ENCODE data around the gene EPB42.

EPB42 gene

DNA sequence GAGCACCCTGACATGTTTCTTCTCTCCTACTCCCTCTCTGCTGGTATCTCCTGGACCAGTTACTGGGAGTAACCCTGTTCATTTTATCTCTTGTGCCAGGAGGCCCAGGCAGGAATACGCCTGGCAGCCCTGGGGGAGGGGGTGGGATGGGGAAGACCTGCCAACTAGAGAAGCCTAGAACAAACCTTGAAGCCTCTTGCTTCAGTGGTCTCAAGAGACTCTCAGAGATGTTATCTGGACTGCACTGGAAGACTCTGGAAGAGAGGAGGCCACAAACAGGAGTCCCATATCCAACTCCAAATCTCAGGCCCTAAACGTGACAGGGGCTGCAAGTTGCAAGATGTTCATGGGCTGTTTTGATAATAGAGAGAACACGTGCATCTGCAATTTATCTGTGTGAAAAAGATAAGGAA lies at the start of gene EPB42:
Gene EPB42 (minus strand): TSS at position 28 of the 413 bp plus-strand sequence. CDS start 193 bp downstream, outside the sequence.
- no peak for DNase-seq (ENCODE audit: low spot score)

DNA sequence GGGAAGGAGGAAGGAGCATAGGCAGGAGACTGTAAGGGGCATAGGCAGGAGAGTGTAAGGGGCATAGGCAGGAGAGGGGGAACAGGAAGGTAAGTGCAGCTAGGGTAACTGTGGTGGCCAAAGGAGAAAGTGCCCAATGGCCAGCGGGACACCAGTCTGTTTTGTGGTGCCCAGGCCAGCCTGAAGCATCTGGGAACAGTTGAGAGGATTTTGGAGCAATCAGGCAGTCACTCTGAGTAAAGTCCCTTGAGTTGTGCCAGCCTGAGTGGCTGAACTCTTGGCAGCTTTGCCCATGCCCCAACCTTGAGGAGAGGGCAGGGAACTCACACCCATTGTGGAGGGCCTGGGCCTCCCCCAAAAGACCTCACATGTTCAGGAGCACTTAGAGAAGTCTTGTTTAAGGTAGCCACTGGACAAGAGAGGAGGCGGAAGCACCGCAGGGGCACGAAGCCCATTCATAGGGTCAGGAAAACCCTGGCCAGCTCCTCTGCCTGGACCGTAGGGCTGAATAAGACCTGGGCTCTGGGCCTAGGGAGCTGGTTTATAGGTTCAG lies 49.4 kb upstream of the EPB42 start:
- DNase-seq (ENCODE audit: low spot score): no peak

- DNase-seq (ENCODE audit: low spot score): no peak
These were observed 47.6 kb upstream of the EPB42 start for GRCh38 chr15:43268111-43269105.

DNA sequence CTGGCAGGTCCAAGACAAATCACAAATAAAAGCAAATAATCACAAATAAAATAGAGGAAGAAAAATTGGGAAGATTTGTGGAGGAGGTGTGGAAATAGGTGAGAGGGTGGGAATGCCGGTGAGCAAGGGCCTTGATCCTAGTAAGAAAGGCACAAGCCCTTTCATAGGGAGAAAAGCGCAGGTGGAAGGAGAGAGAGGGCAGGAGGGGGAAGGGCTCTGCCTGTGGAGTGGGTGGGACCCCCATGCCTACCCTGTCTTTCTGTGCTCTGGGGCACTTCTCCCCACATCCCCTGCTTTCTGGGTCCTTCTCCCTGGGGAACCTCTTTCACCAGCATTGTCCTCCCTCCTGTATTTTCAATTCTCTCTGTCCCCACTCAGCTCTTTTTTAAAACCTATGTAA lies 46.6 kb upstream of the EPB42 start:
- no peak for DNase-seq (ENCODE audit: low spot score)

GRCh38 chr15:43266834-43267233 lies 46.0 kb upstream of the EPB42 start, which contains the start of gene TGM5:
Gene TGM5 (minus strand): TSS chr15:43266928. CDS start chr15:43266849, 79 bp downstream.
- no peak for DNase-seq (ENCODE audit: low spot score)

DNA sequence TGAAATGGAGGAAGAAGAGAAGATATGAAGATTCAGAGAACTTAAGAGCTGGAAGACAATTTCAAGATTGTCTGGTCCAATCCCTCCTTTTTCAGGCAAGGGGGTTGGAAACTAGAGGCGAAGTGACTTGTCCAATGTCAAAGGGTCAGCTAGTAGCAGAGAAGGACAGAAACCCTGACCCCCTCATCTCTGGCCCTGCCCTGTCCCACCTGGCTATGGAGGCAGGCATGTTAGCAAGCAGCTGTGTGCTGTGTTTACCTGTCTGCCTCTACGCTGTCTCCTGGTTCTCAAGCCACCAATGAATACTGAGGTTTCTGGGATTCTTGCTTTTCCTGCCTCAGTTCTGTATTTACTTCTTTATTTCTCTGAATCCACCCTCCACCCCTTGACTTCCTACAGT lies 45.6 kb upstream of the EPB42 start:
- no peak for DNase-seq (ENCODE audit: low spot score)

GRCh38 chr15:43260011-43260615 lies 39.3 kb upstream of the EPB42 start:
- DNase-seq (ENCODE audit: low spot score): no peak

GRCh38 chr15:43258781-43259180 lies 38.0 kb upstream of the EPB42 start:
- no peak for DNase-seq (ENCODE audit: low spot score)

DNA sequence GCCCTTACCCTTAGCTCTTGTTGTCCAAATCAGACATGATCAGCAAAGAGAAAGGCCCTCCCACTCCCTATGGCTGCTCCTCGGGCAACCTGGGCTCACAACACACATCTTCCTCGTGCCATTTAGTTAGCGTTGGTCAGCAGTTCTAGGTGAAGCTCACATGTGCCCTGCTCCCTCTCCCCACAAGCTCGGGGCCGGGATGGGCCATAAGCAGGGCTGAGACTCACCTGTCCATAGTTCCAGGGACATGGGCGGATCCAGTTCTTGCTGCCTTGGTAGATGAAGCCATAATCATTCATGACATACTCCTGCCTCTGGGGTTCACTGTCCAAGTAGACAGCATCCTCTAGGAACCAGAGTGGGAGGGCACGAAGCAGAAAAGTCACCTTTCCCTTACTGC lies 35.5 kb upstream of the EPB42 start:
- DNase-seq (ENCODE audit: low spot score): no peak

DNA sequence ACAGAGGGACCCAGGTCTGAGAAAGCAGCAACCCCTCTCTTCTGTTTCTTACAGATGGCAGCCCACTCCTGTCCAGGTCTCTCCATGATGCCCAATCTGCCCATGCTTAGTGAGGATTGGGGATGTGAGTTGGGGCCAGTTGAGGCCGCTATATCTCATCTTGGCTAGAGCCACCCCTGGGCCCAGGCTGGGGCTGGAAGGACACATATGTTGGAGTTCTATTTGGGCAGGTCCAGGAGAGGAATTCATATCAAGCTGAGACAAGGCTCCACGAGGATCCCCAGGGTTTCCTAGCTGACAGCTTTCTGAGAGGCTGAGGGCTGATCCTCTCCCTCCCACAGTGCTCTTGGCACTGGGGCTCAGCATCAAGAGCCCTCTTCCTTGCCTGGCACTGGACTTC lies 34.6 kb upstream of the EPB42 start:
- DNase-seq (ENCODE audit: low spot score): no peak

DNA sequence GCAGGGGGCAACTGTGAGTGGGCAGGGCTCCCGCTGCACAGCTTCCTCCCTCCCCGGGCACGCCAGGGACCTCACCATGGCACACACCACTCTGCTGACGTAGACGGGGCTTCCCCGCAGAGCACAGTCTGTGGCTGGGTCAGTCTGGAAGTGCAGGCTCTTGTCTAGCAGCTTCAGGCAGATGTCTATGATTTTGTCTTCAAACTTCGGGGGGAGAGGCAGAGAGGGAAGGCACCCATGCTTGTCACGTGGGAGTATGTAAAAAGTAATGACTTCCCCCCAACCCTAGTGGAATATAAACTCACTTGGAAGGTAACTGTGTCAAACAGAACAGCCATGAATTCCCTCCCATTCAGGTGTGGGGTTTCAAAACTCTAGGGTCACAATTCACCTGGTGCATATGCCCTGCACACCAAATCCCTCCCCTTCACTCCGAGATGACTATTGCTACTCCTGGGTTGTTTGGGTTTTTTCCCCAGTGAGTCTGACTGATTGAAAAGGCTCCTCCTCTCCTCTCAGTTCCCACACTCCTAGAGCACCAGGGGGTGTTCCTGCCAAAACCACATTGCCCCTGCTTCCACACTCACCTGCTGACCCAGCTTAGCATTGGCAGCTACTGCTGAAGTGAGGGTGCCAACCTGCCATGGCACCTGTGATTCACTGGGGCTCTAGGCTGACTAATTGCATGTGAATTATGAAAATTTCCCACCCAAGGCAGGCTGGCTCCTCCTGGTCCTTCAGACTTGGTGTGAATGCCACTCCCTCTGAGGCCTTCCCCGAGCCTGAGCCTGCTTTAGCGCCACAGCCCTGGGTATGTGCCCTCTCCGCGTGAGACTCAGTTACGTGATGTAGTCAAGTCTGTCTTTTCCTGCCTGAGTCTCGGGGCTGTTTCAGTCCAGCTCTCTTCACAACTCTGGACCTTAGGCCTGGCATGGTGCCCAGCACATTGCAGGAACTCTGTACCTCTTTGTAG lies 32.9 kb upstream of the EPB42 start:
- peak; percentile 15 for DNase-seq (ENCODE audit: low spot score)

DNA sequence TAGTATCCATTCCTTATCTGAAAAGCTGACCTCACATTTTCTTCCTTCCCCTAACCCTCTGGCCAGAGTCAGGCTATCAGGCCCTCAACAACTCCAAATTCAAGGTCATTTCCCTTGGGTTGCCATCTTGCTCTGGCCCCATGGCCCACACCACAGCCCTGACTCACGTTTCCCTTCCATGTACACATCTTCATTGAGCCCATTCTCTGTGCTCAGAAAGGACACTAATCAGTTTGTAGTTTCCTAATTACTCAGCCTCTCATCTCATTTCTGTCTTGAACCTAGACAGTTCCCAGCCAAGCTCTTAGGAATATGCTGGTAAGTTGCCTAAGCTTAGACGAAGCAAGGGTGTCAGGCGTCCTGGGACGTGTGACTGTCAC lies 31.0 kb upstream of the EPB42 start:
- no peak for DNase-seq (ENCODE audit: low spot score)

- DNase-seq (ENCODE audit: low spot score): no peak
These were observed 30.5 kb upstream of the EPB42 start for GRCh38 chr15:43251185-43251870.

DNA sequence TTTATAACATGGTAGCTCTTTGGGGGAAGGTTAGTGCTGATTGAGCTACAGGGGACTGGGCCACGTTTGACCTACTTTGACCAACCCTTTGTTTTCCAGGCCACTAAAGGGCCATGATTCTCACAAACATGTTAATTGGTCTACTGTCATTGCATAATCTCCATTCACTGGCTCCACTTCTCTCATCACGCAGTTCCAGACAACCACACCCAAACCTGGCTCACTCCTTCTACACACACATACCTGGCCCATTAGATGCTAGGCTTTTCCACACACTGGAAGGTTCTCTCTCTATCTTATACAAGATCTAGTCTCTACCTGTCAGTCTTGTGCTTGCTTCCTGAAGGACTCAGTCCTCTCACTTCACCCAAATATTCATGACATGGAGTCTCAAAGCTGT lies 30.0 kb upstream of the EPB42 start:
- DNase-seq (ENCODE audit: low spot score): no peak

- DNase-seq (ENCODE audit: low spot score): no peak
These were observed 28.9 kb upstream of the EPB42 start for GRCh38 chr15:43249699-43250203.

DNA sequence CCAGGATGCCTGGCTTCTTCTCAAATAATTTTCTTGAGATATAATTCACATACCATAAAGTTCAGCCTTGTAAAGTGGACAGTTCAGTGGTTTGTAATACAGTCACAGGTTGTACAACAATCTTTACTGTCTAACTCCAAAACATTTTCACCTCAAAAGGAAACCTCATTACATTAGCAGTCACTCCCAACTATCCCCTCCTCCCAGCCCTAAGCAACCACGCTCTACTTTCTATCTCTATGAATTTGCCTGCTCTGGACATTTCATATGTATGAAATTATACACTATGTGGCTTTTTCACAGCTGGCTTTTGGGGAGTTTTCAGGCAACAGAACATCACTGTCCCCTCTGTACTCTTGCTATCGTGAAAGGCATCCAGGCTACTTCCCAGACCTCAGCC lies 28.4 kb upstream of the EPB42 start:
- no peak for DNase-seq (ENCODE audit: low spot score)

DNA sequence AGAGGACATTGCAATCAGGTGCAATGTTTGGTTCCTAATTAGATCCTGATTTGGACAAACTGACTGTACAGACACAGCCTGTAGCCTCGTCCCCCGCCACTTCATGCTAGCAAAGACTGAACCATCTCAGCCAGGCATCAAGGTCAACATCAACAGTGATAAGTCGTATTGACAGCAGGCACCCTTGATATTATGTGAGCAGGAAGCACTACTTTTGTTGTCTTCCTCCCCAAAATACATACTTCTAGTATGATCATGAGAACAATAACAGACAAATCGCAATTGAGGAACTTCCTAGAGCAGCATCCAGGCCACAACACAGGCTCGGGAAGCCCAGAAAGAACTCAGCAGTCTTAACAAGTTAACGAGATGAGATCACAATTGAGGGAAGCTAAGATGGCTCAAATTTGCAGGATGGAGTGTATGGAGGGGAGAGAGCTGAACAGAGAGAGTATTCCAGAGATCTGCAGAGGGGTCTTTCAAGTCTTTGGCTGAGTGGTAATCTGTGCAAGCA lies 25.5 kb upstream of the EPB42 start:
- DNase-seq (ENCODE audit: low spot score): no peak

- no peak for DNase-seq (ENCODE audit: low spot score)
These were observed 23.3 kb upstream of the EPB42 start for GRCh38 chr15:43244092-43244491.

DNA sequence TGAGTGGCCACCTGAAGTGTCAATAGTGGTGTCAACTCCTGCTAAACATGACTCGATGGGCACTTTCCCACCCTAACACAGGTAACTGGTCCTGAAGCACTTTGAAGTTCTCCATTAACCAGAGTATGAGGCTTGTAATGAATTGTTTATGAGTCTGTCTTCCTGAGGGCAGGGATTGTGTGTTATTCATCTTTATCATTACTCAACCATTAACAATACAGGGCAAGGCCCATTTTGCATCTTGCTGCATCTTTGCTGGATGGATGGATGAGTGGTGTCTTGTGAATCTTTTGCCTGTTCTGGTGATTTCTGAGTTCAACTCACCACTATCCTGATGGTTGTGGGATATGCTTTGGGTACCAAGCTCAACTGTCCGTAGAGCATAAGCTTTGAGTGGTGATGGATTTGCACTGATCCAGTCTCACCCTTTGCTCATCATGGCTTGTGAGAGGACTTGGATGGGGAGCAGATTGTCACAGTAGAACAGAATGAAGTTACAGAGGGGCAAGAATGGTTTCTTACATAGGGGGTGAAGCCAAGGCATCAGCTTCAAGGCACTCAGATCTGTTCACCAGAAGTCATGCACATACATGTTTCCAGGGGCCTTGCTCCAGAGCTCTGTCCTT lies 22.3 kb upstream of the EPB42 start:
- no peak for DNase-seq (ENCODE audit: low spot score)

GRCh38 chr15:43242616-43243015 lies 21.8 kb upstream of the EPB42 start:
- no peak for DNase-seq (ENCODE audit: low spot score)
